H1 (cell line): ENCODE results near the gene HTRA2. TPM values are rescaled to one million over a fixed set of nuclear protein-coding genes. Genes with fewer than 3 reads are reported as not detected.

Source experiments
- CTCF ChIA-PET: fragments of 300-600 bp; sonication (Branson Sonifier 250); formaldehyde crosslinking; loops from one replicate; lab custom pipeline; 2021; ENCODE audit not compliant: partially characterized antibody; lab: Charles Lee
- POLR2A ChIA-PET: fragments of 300-600 bp; sonication (Branson Sonifier 250); formaldehyde crosslinking; loops from one replicate; lab custom pipeline; 2021; ENCODE audit warnings: inconsistent platforms; ENCODE audit not compliant: partially characterized antibody; lab: Charles Lee
- DNase-seq, 2 experiments: peaks; one replicate each; pipeline versions ENCODE4 v3.0.0 to v3.0.0-alpha.2; 2010 to 2022; ENCODE audit warnings: low spot score in 2 of 2, low read depth in 1 of 2, mixed read lengths in 1 of 2
- FAIRE-seq: peaks from 2 replicates; lab custom pipeline; 2011; peaks lifted over from hg19 to GRCh38; lab: Jason Lieb, UNC
- H2AFZ ChIP-seq: 2 replicates; pipeline ENCODE4 v1.8.1; 2012; ENCODE audit warnings: low read length, inconsistent platforms
- H2AK5ac ChIP-seq: 2 replicates; pipeline ENCODE4 v1.6.1; 2013; ENCODE audit warnings: low read depth, low read length
- H2BK120ac ChIP-seq: replicated peaks from 2 replicates; pipeline ENCODE3; 2013; ENCODE audit warnings: low read depth, low read length, inconsistent platforms
- H2BK12ac ChIP-seq: 2 replicates; pipeline ENCODE4 v1.6.1; 2013; ENCODE audit warnings: low read depth, low read length
- H2BK15ac ChIP-seq: 2 replicates; pipeline ENCODE4 v1.6.1; 2013; ENCODE audit warnings: low read length
- H2BK20ac ChIP-seq: 2 replicates; pipeline ENCODE4 v1.6.1; 2013; ENCODE audit warnings: low read length
- H2BK5ac ChIP-seq: 2 replicates; pipeline ENCODE4 v1.6.1; 2013; ENCODE audit warnings: low read depth, low read length
- H3K14ac ChIP-seq: 2 replicates; pipeline ENCODE4 v1.6.1; 2013; ENCODE audit warnings: inconsistent platforms; ENCODE audit not compliant: insufficient read length
- H3K18ac ChIP-seq: 2 replicates; pipeline ENCODE4 v1.6.1; 2013; ENCODE audit warnings: low read length; ENCODE audit errors: extremely low read depth
- H3K23ac ChIP-seq: 2 replicates; pipeline ENCODE4 v1.6.1; 2013; ENCODE audit warnings: inconsistent platforms; ENCODE audit not compliant: insufficient read length
- H3K23me2 ChIP-seq: 2 replicates; pipeline ENCODE4 v1.6.1; 2013; ENCODE audit warnings: low read depth, low read length
- H3K27ac ChIP-seq: 2 replicates; pipeline ENCODE4 v1.6.1; 2011; ENCODE audit warnings: low read depth, low read length, inconsistent platforms
- H3K27me3 ChIP-seq, 4 experiments: replicated peaks in 1 of 4; 1 replicate in 1 of 4; 2 replicates in 3 of 4; pipeline versions ENCODE4 v1.6.1 to v1.8.1; 2011 to 2013; ENCODE audit warnings: low read length in 3 of 4, mild to moderate bottlenecking in 3 of 4, inconsistent platforms in 2 of 4, mixed read lengths in 2 of 4, moderate library complexity in 1 of 4; ENCODE audit not compliant: control insufficient read depth in 3 of 4, insufficient read depth in 3 of 4; ENCODE audit errors: extremely low read depth in 1 of 4
- H3K36me3 ChIP-seq, 4 experiments: 2 replicates each; pipeline versions ENCODE4 v1.6.1 to v1.8.1; 2011 to 2013; ENCODE audit warnings: mild to moderate bottlenecking in 4 of 4, low read length in 3 of 4, moderate library complexity in 2 of 4, control low read depth in 1 of 4, inconsistent platforms in 1 of 4; ENCODE audit not compliant: insufficient read depth in 4 of 4, control insufficient read depth in 2 of 4
- H3K4ac ChIP-seq: replicated peaks from 2 replicates; pipeline ENCODE3; 2013; ENCODE audit warnings: low read length, low read depth, mixed read lengths, inconsistent platforms; ENCODE audit not compliant: insufficient read length
- H3K4me1 ChIP-seq, 4 experiments: replicated peaks in 1 of 4; 1 replicate in 1 of 4; 2 replicates in 3 of 4; pipeline versions ENCODE4 v1.6.1 to v1.8.1; 2011 to 2013; ENCODE audit warnings: low read length in 3 of 4, inconsistent platforms in 2 of 4, mixed read lengths in 1 of 4; ENCODE audit not compliant: insufficient read depth in 4 of 4, control insufficient read depth in 3 of 4
- H3K4me2 ChIP-seq, 2 experiments: 2 replicates each; pipeline versions ENCODE4 v1.6.1 to v1.8.1; 2011 to 2013; ENCODE audit warnings: low read depth in 2 of 2, low read length in 2 of 2, control low read depth in 1 of 2, inconsistent platforms in 1 of 2, mild to moderate bottlenecking in 1 of 2; ENCODE audit not compliant: insufficient read depth in 1 of 2
- H3K4me3 ChIP-seq, 4 experiments: fragments of 200-600, 300-600 bp in 1 of 4; sonication (generic), shearing (Covaris generic), sonication (Bioruptor Twin) in 1 of 4; 2 replicates each; pipeline versions ENCODE4 v1.5.1 to v1.8.1; 2011 to 2016; ENCODE audit warnings: low read length in 4 of 4, low read depth in 3 of 4, control low read depth in 2 of 4, inconsistent platforms in 2 of 4, mild to moderate bottlenecking in 2 of 4, mixed read lengths in 1 of 4, moderate library complexity in 1 of 4; ENCODE audit not compliant: insufficient read depth in 2 of 4; ENCODE audit errors: extremely low read depth in 1 of 4
- H3K56ac ChIP-seq: replicated peaks from 2 replicates; pipeline ENCODE3; 2013; ENCODE audit warnings: low read depth, mild to moderate bottlenecking, mixed read lengths, low read length, inconsistent platforms; ENCODE audit not compliant: insufficient read length
- H3K79me1 ChIP-seq: 2 replicates; pipeline ENCODE4 v1.6.1; 2013; ENCODE audit warnings: low read depth, low read length, control low read depth
- H3K79me2 ChIP-seq, 2 experiments: 2 replicates each; pipeline versions ENCODE4 v1.6.1 to v1.8.1; 2012 to 2013; ENCODE audit warnings: low read length in 2 of 2, mild to moderate bottlenecking in 2 of 2, inconsistent platforms in 1 of 2; ENCODE audit not compliant: insufficient read depth in 2 of 2, control insufficient read depth in 1 of 2
- H3K9ac ChIP-seq, 4 experiments: replicated peaks in 1 of 4; 1 replicate in 1 of 4; 2 replicates in 3 of 4; pipeline versions ENCODE4 v1.6.1 to v1.8.1; 2011 to 2013; ENCODE audit warnings: low read depth in 3 of 4, low read length in 3 of 4, control low read depth in 2 of 4, mild to moderate bottlenecking in 2 of 4, moderate library complexity in 2 of 4, inconsistent platforms in 1 of 4; ENCODE audit errors: extremely low read depth in 1 of 4
- H3K9me3 ChIP-seq, 2 experiments: 2 replicates each; pipeline versions ENCODE4 v1.6.1 to v1.8.1; 2012 to 2013; ENCODE audit warnings: mild to moderate bottlenecking in 2 of 2, moderate library complexity in 2 of 2, control low read depth in 1 of 2, inconsistent platforms in 1 of 2, low read depth in 1 of 2, low read length in 1 of 2, mixed read lengths in 1 of 2; ENCODE audit not compliant: insufficient read depth in 2 of 2
- H4K20me1 ChIP-seq, 2 experiments: replicated peaks in 1 of 2; 2 replicates each; pipeline versions ENCODE3 to v1.8.1; 2011 to 2013; ENCODE audit warnings: inconsistent platforms in 2 of 2, low read length in 2 of 2, mild to moderate bottlenecking in 1 of 2; ENCODE audit not compliant: insufficient read depth in 2 of 2, control insufficient read depth in 1 of 2
- H4K5ac ChIP-seq: 2 replicates; pipeline ENCODE4 v1.6.1; 2013; ENCODE audit warnings: low read length, low read depth, mixed read lengths, inconsistent platforms; ENCODE audit not compliant: insufficient read length
- H4K8ac ChIP-seq: 2 replicates; pipeline ENCODE4 v1.8.0; 2013; ENCODE audit warnings: mild to moderate bottlenecking, moderate library complexity, low read length, inconsistent platforms; ENCODE audit not compliant: insufficient read depth; ENCODE audit errors: extremely low read depth
- H4K91ac ChIP-seq: replicated peaks from 2 replicates; pipeline ENCODE3; 2013; ENCODE audit warnings: low read length, mixed read lengths, inconsistent platforms; ENCODE audit not compliant: insufficient read length
- CHD2 ChIP-seq: IDR thresholded peaks from 2 replicates; pipeline ENCODE4 v1.6.1; 2012; ENCODE audit warnings: low read length, improper control_type of control experiment
- KDM4A ChIP-seq: IDR thresholded peaks from one replicate; pipeline ENCODE4 v1.7.1; 2012; ENCODE audit warnings: low read depth, mild to moderate bottlenecking, moderate library complexity, low read length, inconsistent platforms; ENCODE audit not compliant: severe bottlenecking
- KDM5A ChIP-seq: fragments of 200-600 bp; IDR thresholded peaks from 2 replicates; pipeline ENCODE4 v1.7.1; 2012; ENCODE audit warnings: mild to moderate bottlenecking, low read length, inconsistent platforms, mixed read lengths
- NRF1 ChIP-seq: IDR thresholded peaks from 2 replicates; pipeline ENCODE4 v1.6.1; 2011; ENCODE audit warnings: mild to moderate bottlenecking, low read depth, low read length, improper control_type of control experiment
- RNF2 ChIP-seq: fragments of 200-900, 300-1000 bp; sonication (generic); IDR thresholded peaks from 2 replicates; pipeline ENCODE4 v1.7.1; 2016; ENCODE audit warnings: borderline replicate concordance, low read depth, mild to moderate bottlenecking, antibody characterized with exemption, low read length; ENCODE audit not compliant: poor library complexity, severe bottlenecking; ENCODE audit errors: missing control alignments
- SIX5 ChIP-seq: IDR thresholded peaks from 2 replicates; pipeline ENCODE4 v1.6.1; 2011; ENCODE audit warnings: mild to moderate bottlenecking, low read depth, low read length
- WGBS, 2 experiments: shearing (Covaris generic) in 1 of 2; methylation state at CpG; one replicate each; pipeline versions ENCODE4 v1.1.6 to v1.1.7; 2013 to 2015; ENCODE audit warnings: low lambda C conversion rate in 2 of 2, mixed read lengths in 2 of 2, inconsistent platforms in 1 of 2, low coverage in 1 of 2, missing lambda C conversion rate in 1 of 2; ENCODE audit not compliant: insufficient replicate concordance in 2 of 2, insufficient coverage in 1 of 2, insufficient read length in 1 of 2; ENCODE audit errors: extremely low coverage in 1 of 2, missing lambda C conversion rate in 1 of 2; 5-methylcytosine and 5-hydroxymethylcytosine counted together
- polyA plus RNA-seq, 7 experiments: library from polyadenylated mRNA; depleted of rRNA in 3 of 7; stranded (reverse) in 5 of 7; unstranded in 2 of 7; fragments of >200 nt in 5 of 7; fragments of 200-250 nt in 2 of 7; gene quantifications; 1 replicate in 5 of 7; 2 replicates in 1 of 7; 4 replicates in 1 of 7; pipeline versions ENCODE4 v1.2.1 to v1.2.3, GENCODE V29; 2011 to 2013; ENCODE audit warnings: missing spikeins in 2 of 7, mixed read lengths in 2 of 7
- total RNA-seq: library from RNA; stranded (reverse); fragmentation: NEBNext Ultra II Directional; extraction: Animal tissue kit (Norgen Biotek cat#: 25700); gene quantifications from 2 replicates; pipeline ENCODE4 v1.2.1, GENCODE V29; 2021

Gene HTRA2
- total and polyA plus RNA-seq, 2 of the 8 experiments (the other 6 are each of a cell fraction or from before 2014, with no cell fraction given): 21.6 to 37.6 TPM

- Histone ChIP-seq H3K4me3 (no peak overlapping the region), H3K56ac (no peak overlapping the region), H3K14ac (no peak overlapping the region), H2BK20ac (no peak overlapping the region), H3K23me2 (peaks cover 9% of the 10 kb centered on the region; the same call in 1 of the 2 replicates), H3K79me1 (peaks cover 10% of the 10 kb centered on the region), H2BK120ac (no peak overlapping the region), H3K9ac (no peak overlapping the region), H2BK5ac (no peak overlapping the region), H2AFZ (no peak overlapping the region), H2BK12ac (no peak overlapping the region), H3K4ac (no peak overlapping the region), H2BK15ac (no peak overlapping the region), H4K91ac (no peak overlapping the region), H3K27ac (no peak overlapping the region), H3K18ac (no peak overlapping the region), H3K36me3 (peaks cover 5 to 25% (median 18%) of the 10 kb centered on the region in 4 experiments; a peak in 7 of 8 replicates), H3K4me2 (no peak overlapping the region; a peak in 1 of 4 replicates), H3K79me2 (peaks cover 0 to 18% of the 10 kb centered on the region in 2 experiments; a peak in 2 of 4 replicates), H3K27me3 (peaks cover 0 to 3% (median under 1%) of the 10 kb centered on the region in 4 experiments; a peak in 3 of 7 replicates), H3K23ac (no peak overlapping the region), H2AK5ac (no peak overlapping the region), H3K4me1 (peaks cover 4 to 13% (median 6%) of the 10 kb centered on the region in 4 experiments; a peak in 6 of 7 replicates), H3K9me3 (no peaks in the 10 kb centered on the region), H4K5ac (no peak overlapping the region), H4K20me1 (peaks cover 3 to 6% of the 10 kb centered on the region in 2 experiments), H4K8ac (peak overlapping the region; percentile 43)
- TF ChIP-seq KDM5A (no peak), CHD2 (no peak), SIX5 (no peak), NRF1 (no peak), KDM4A (no peak), RNF2 (no peak)
- FAIRE-seq (no peak), DNase-seq (no peak)
- POLR2A ChIA-PET: interaction anchor here (2.1 to 5.9 kb wide), 4 partner anchors 17 to 28 kb away, joined by 8 to 73 read pairs (median 28); partner anchors contain the start of gene LBX2
- 88% methylated on average over 9 of the region's 9 CpGs; no CpG with 5 or more reads in 1 of the 2 experiments for WGBS, 2 experiments
- CTCF ChIA-PET: interaction anchor here (1.7 kb wide), 1 partner anchor 24 kb away, joined by 11 read pairs; no protein-coding TSS in a partner anchor
Measured at GRCh38 chr2:74527741-74528140, 2.0 kb upstream of the HTRA2 start.
